ENCODE measurements around the gene LENG8.

The LENG8 gene

DNA sequence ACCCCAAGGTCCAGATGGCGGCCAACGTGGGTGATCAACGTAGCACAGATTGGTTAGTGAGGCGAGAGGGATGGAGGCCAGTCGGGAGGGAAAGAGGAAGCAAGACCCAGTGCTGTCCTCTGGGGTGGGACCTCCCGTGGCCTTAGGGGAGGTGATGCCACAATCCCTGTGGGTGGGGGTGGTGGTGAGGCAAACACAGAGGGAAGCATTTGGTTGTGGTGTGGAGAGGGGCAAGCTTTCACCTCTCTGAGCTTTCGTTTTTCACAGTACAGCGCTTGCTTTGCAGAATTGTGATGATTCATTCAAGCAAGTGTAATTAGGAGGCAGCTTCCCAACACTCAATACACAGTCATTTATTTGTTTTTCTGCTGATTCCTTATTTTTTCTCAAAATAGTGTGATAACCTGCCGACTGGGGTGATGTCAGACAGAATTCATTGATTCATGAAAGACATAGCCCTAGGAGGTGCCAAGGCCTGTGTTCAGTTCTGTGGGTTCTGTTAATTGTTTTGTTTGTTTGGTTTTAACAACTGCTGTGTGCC is 2.4 kb downstream of the LENG8 start:
- H3K4me3 ChIP-seq (ENCODE audit: low read depth, low read length): peak overlapping the region; percentile 3
- TF ChIP-seq, protein P1, sequence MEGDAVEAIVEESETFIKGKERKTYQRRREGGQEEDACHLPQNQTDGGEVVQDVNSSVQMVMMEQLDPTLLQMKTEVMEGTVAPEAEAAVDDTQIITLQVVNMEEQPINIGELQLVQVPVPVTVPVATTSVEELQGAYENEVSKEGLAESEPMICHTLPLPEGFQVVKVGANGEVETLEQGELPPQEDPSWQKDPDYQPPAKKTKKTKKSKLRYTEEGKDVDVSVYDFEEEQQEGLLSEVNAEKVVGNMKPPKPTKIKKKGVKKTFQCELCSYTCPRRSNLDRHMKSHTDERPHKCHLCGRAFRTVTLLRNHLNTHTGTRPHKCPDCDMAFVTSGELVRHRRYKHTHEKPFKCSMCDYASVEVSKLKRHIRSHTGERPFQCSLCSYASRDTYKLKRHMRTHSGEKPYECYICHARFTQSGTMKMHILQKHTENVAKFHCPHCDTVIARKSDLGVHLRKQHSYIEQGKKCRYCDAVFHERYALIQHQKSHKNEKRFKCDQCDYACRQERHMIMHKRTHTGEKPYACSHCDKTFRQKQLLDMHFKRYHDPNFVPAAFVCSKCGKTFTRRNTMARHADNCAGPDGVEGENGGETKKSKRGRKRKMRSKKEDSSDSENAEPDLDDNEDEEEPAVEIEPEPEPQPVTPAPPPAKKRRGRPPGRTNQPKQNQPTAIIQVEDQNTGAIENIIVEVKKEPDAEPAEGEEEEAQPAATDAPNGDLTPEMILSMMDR (conservative IDR thresholded peaks at IDR 0.05; ENCODE audit: low read depth, low read length): no peak
- DNase-seq (ENCODE audit: low read depth): peak; percentile 57

DNA sequence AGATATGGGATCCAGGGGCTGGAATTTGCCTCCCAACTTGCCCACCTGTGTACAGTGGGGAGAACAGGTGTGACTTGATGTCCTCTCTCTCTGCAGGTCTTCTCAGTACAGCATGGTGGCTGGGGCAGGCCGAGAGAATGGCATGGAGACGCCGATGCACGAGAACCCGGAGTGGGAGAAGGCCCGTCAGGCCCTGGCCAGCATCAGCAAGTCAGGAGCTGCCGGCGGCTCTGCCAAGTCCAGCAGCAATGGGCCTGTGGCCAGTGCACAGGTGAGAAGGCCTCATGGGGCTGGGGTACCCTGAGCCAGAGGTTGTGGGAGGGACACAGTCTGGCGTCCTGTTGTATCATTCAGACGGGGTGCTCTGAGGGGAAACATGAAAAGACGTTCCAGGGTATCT is 3.0 kb downstream of the LENG8 start:
- TF ChIP-seq, protein P1 (conservative IDR thresholded peaks at IDR 0.05; ENCODE audit: low read depth, low read length): no peak
- H3K4me3 ChIP-seq (ENCODE audit: low read depth, low read length): no peak overlapping the region
- no peak for DNase-seq (ENCODE audit: low read depth)

DNA sequence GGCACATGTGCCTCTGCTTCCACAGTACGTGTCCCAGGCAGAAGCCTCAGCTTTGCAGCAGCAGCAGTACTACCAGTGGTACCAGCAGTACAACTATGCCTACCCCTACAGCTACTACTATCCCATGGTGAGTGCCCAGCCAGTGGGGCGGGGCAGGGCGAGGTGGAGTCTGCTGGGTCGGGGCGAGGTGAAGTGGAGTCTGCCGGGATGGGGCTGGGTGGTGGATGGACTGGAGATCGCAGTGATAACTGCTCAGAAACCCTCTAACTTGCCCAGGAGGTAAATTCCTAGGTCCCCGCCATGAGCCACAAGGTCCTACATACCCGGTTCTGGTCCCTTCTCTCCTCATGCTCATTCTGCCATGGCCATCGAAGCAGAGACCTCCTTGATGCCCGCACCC is 3.6 kb downstream of the LENG8 start:
- TF ChIP-seq, protein P1 (conservative IDR thresholded peaks at IDR 0.05; ENCODE audit: low read depth, low read length): no peak
- H3K4me3 ChIP-seq (ENCODE audit: low read depth, low read length): no peak overlapping the region
- no peak for DNase-seq (ENCODE audit: low read depth)

DNA sequence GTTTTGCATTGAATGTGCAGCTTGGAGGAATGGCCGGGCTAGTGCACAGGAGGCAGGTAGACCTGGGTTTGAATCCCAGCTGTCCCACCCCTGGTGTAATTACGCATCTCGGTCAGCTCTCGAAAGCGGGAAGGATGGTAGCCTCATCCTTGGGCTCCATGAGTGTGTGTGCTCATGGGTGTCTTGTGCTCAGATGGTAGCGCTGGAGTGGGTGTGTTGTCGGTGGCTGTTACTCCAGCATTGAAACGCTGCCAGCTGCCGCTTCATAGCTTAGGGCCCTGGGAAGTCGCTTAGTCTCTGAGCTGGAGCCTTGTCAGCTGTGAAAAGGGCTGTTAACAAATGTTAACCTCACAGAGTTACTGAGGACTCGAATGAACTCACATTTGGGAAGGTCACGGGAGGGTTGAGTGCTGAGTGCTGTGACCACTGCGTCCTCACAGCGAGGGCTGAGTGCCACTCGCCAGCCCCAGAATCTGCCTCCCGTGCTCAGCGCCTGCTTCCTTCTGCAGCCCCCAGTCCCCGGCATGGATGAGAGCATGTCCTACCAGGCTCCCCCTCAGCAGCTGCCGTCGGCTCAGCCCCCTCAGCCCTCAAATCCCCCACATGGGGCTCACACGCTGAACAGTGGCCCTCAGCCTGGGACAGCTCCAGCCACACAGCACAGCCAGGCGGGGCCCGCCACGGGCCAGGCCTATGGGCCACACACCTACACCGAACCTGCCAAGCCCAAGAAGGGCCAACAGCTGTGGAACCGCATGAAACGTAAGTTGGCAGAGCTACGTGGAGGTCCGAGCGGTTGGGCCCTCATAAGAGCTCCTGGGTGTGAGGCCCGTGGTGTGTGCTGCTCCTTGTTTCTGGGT is 5.2 kb downstream of the LENG8 start:
- DNase-seq (ENCODE audit: low read depth): no peak
- TF ChIP-seq, protein P1 (conservative IDR thresholded peaks at IDR 0.05; ENCODE audit: low read depth, low read length): no peak
- no peak overlapping the region for H3K4me3 ChIP-seq (ENCODE audit: low read depth, low read length)

DNA sequence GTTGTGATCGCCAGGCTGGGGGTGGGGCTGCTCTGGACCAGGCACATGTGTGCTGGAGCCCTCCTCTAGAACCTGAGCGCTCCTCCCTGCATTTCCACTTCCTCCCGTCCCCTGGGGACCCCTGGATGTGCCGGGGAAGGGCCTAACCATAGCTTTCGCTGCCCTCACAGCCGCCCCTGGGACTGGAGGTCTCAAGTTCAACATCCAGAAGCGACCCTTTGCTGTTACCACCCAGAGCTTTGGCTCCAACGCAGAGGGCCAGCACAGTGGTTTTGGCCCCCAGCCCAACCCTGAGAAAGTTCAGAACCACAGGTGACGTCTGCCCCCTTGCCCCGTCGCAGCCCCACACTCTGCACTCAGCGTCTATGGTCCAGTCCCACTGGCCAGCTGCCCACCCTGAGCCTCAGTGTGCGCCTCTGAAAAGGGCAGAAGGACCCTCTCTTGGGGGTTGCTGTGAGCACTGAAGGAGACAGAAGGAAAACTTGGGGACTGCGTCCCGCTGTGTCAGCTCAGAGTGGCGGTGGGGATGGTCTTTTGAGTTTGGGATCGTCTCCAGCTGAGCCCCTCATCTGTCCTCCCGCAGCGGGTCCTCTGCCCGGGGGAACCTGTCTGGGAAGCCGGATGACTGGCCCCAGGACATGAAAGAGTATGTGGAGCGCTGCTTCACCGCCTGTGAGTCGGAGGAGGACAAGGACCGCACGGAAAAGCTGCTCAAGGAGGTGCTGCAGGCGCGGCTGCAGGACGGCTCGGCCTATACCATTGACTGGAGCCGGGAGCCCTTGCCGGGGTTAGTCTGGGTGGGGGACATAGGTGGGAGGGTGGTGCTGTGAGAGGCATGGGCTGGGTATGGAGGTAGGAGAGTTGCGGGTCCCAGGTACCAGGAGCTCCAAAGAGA is 6.0 kb downstream of the LENG8 start:
- no peak overlapping the region for H3K4me3 ChIP-seq (ENCODE audit: low read depth, low read length)
- TF ChIP-seq, protein P1 (conservative IDR thresholded peaks at IDR 0.05; ENCODE audit: low read depth, low read length): no peak
- DNase-seq (ENCODE audit: low read depth): no peak

DNA sequence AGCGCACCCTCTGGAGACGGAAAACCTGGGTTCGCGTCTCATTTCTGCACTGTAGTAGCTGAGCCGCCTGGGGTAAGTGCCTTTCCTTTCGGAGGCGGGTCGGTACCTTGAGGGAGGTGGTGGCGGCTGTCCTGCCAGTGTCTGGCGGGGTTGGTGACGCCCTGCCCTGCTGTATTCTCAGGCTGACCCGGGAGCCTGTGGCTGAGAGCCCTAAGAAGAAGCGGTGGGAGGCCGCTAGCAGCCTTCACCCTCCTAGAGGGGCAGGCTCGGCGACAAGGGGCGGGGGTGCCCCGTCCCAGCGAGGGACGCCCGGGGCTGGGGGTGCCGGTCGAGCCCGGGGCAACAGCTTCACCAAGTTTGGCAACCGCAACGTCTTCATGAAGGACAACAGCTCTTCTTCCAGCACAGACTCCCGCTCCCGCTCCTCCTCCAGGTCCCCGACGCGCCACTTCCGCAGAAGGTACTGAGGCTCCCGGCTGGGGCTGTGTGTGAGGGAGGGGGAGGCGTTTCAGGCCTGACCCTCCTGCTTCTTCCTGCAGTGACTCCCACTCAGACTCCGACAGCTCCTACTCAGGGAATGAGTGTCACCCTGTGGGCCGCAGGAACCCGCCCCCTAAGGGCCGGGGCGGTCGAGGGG is 6.9 kb downstream of the LENG8 start:
- no peak for DNase-seq (ENCODE audit: low read depth)
- TF ChIP-seq, protein P1 (conservative IDR thresholded peaks at IDR 0.05; ENCODE audit: low read depth, low read length): no peak
- no peak overlapping the region for H3K4me3 ChIP-seq (ENCODE audit: low read depth, low read length)

Data from choroid plexus epithelial cell (primary cell).